Activated CD4-positive, alpha-beta T cell treated with anti-CD3 and anti-CD28 coated beads, Interleukin-2, Interleukin-6, amounts not matched to agents 100 ng/mL and 50 ng/mL, durations not matched to agents 16 hours and 8 hours (primary cell): ENCODE results near the gene CDKL5.

Source experiments
- DNase-seq: peaks from one replicate; pipeline ENCODE4 v3.0.0-alpha.2; 2020

CDKL5 gene

GRCh38 chrX:18652636-18653035 is 227.2 kb downstream of the CDKL5 start:
- no peak for DNase-seq

GRCh38 chrX:18654875-18655836 is 229.7 kb downstream of the CDKL5 start:
- DNase-seq: no peak

GRCh38 chrX:18661273-18661672 is 235.9 kb downstream of the CDKL5 start:
- DNase-seq: no peak

GRCh38 chrX:18664947-18665346 is 239.5 kb downstream of the CDKL5 start:
- no peak for DNase-seq

- no peak for DNase-seq
Observed at GRCh38 chrX:18666614-18667013, 241.2 kb downstream of the CDKL5 start.

- no peak for DNase-seq
Observed at GRCh38 chrX:18668071-18668835, 242.8 kb downstream of the CDKL5 start.

- no peak for DNase-seq
Observed at GRCh38 chrX:18672008-18672407, 246.6 kb downstream of the CDKL5 start, which contains the start of gene RS1. Gene RS1, minus strand, starts transcription at chrX:18672108. Its CDS starts 40 bp downstream, at chrX:18672068.

- no peak for DNase-seq
Observed at GRCh38 chrX:18674417-18674787, 249.0 kb downstream of the CDKL5 start.

GRCh38 chrX:18674788-18675735 is 249.7 kb downstream of the CDKL5 start:
- DNase-seq: peak; percentile 87

GRCh38 chrX:18676050-18676449 is 250.6 kb downstream of the CDKL5 start:
- DNase-seq: no peak

- DNase-seq: no peak
Observed at GRCh38 chrX:18676470-18676869, 251.1 kb downstream of the CDKL5 start.

- DNase-seq: no peak
Observed at GRCh38 chrX:18677161-18677869, 251.9 kb downstream of the CDKL5 start.

- DNase-seq: no peak
Observed at GRCh38 chrX:18681996-18682395, 256.6 kb downstream of the CDKL5 start.

- no peak for DNase-seq
Observed at GRCh38 chrX:18682979-18683387, 257.6 kb downstream of the CDKL5 start.

GRCh38 chrX:18687856-18688495 is 262.6 kb downstream of the CDKL5 start:
- DNase-seq: no peak

- no peak for DNase-seq
Observed at GRCh38 chrX:18691431-18691830, 266.0 kb downstream of the CDKL5 start.

- no peak for DNase-seq
Observed at GRCh38 chrX:18692541-18692940, 267.1 kb downstream of the CDKL5 start.

GRCh38 chrX:18696653-18697052 is 271.2 kb downstream of the CDKL5 start:
- DNase-seq: no peak

GRCh38 chrX:18698737-18699650 is 273.6 kb downstream of the CDKL5 start:
- no peak for DNase-seq

- no peak for DNase-seq
Observed at GRCh38 chrX:18701621-18702361, 276.4 kb downstream of the CDKL5 start.
